22Rv1 (cell line): ENCODE results near the gene NPIPB2.

ENCODE experiments used
- ZFX ChIP-seq: fragments of 450-650 bp; IDR thresholded peaks from 2 replicates; pipeline ENCODE4 v1.6.1; 2017; ENCODE audit warnings: antibody characterized with exemption, borderline replicate concordance
- TF ChIP-seq, protein P1 (sequence below): fragments of 450-650 bp; IDR thresholded peaks from 2 replicates; pipeline ENCODE4 v1.5.1; 2017; ENCODE audit warnings: mild to moderate bottlenecking

- TF ChIP-seq, protein P1, sequence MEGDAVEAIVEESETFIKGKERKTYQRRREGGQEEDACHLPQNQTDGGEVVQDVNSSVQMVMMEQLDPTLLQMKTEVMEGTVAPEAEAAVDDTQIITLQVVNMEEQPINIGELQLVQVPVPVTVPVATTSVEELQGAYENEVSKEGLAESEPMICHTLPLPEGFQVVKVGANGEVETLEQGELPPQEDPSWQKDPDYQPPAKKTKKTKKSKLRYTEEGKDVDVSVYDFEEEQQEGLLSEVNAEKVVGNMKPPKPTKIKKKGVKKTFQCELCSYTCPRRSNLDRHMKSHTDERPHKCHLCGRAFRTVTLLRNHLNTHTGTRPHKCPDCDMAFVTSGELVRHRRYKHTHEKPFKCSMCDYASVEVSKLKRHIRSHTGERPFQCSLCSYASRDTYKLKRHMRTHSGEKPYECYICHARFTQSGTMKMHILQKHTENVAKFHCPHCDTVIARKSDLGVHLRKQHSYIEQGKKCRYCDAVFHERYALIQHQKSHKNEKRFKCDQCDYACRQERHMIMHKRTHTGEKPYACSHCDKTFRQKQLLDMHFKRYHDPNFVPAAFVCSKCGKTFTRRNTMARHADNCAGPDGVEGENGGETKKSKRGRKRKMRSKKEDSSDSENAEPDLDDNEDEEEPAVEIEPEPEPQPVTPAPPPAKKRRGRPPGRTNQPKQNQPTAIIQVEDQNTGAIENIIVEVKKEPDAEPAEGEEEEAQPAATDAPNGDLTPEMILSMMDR: no peak
- TF ChIP-seq ZFX: no peak
Observed at GRCh38 chr16:11986521-11987057, 44.7 kb upstream of the NPIPB2 start.
